Amygdala (tissue), 56 donors: ENCODE results near the gene RALGPS1.

Experiments used
- DNase-seq, 56 donors: peaks; one replicate each; lab custom pipeline; 2025; lab: John Stamatoyannopoulos, UW

Gene RALGPS1

DNA sequence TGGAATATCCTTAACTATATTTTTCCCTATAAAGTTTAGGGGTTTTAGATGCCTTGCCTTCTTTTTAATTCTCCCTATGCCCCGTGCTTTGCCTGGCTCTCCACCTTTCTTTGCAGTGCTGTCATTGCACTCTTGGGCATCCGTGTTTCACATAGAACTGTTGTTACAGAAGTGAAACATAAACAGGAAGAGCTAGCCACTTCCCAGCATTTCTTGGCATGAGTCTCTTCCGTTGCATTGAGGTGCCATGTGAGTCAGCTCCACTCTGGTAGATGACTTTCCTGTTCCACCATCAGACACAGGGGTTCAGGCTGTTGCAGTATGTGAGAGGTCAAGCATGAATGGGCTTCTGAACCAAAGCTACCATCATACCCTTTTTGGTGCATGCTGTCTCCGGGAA is 134.5 kb downstream of the RALGPS1 start:
- DNase-seq = peak in 6 of 56 donors; percentile 25 to 49 (median 32)

DNA sequence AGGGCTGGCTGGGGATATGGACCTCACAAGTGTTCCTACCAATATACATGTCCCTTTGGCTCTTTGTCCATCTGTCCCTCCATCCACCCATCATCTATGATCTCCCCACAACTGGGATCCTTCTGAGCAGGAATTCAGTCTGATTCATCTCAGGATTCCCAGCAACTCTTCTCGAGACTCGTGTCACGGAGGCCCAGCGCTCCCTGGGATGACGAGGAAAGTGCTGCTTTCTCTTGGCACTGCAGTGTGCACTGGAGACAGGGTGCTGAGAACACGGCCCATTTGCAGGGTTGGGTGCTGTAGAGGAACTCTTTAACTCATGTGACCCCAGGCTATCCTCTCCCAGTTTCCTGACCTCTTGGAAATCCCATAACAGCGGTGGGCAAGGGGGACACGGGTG is 135.0 kb downstream of the RALGPS1 start:
- no peak for DNase-seq

DNA sequence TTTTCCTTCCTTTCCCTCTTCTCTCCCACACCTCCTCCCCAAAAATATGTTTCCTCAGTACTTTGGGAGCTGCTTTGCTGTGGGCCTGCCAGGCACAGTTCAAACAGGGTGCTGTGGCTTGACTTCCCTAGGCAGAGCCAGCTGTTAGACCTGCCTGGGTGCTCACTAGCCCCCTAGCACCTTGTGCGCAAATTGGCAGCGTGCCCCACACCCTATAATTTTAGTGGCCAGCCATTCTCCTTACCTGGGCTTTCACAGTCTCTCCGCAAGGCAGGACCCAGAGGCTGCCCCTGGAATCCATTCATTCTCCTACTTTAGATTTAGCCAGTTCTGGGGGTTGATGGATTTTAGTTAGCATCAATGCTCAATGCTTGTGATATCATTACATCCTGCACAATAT is 135.6 kb downstream of the RALGPS1 start:
- DNase-seq = no peak

DNA sequence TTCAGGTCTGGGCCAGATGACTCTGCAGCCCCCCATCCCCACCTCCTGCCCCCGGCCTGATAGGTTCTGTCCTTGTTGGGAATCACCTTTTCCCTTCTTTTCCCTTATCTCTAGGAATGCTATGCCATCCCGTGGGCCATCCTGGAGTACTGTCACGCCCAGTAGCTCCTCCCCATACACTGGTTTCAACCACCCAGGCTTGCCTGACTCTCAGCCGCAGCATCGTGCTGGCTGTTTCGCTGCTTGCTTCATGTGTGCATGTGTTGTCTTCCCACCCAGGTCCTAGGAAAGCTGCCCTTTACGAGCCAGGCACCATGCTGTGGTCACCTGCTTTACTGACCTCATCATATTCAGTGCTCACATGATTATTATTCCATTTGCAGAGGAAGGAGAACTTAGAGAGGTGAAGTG is 136.0 kb downstream of the RALGPS1 start:
- DNase-seq = no peak

DNA sequence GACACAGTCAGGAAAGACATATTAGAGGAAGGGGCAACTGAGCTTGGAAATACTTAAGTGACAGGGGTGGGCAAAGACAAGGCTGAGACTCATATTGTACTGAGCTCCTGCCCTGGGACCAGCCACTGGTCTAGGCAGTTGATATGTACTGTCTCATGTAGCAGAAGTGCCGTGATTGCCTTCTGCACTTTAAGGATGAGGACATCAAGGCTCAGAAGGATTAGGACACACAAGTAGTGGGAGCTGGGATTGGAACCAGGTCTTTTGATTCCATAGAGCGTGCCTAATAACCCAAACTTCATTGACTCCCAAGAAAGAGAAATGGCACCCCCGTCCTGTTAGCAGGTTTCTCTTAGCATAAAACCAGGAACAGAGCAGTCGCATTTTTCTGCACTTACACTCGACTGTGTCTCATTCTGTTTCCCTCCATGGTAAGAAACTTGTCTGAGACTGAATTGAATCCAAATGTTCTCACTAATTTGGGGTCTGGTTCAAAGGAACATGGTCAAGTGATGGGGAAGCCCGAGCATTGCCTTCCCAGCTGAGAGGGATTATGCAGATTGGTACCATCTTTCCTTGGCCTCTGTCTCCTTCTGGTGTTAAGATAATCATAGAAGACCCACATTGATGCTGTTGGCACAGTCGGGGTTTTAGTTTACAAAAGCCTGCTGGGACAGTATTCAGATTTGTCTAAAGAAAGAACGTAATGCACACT is 137.5 kb downstream of the RALGPS1 start:
- DNase-seq = no peak

DNA sequence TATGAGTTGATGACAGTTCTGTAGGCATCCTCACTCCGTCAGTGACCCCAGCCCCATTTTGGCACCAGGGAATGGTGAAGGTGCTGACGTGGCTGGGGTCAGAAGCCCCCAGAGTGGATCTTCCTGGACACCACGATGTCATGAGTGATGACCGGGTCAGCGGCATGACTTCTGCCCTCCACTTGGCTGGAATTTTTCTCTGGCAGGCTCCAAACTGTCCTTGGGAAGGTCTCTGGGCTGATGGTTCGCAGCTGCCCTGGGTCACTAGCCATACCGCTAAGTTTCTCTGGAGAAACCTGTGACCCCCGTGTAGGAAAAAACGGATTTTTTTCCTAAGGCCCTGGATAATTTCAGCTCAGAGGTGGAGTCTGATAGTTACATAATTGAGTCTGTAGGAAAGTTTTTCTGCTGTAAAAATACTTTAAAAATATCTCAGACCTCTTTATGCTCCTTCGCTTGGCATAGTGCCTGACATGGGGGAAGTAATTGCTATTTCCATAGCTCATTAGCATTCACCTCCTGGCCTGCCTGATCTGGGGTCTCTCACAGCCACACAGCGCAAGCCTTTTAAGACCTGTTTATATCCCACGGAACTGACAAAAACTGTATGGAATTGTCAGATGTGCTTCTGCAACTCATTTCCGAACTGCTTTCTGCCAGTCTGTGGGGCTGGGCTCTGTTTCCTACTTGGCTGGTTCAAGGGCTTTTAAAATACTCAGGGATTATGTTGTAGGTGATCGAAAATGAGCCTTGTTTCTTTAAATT is 138.7 kb downstream of the RALGPS1 start:
- DNase-seq = no peak

DNA sequence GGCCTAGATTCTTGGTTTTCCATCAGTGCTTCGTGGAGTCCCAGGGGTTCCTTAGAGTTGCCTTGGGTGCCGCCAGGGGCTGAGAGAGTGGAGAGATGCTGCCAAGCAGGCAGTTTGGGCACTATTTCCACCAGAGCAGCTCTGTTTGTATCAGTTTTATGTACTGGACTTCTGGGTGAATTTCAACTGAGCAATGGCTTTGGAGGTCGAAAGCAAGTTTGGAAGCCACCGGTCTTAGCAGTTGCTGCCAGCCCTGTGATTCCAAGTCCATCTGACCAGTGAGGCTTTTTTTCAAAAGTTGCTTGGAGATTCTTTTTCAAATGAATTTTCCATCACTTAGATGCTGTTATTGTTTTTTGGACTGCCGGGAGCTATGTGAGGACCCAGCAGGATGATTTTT is 139.4 kb downstream of the RALGPS1 start:
- DNase-seq = peak in 1 of 56 donors; percentile 12

DNA sequence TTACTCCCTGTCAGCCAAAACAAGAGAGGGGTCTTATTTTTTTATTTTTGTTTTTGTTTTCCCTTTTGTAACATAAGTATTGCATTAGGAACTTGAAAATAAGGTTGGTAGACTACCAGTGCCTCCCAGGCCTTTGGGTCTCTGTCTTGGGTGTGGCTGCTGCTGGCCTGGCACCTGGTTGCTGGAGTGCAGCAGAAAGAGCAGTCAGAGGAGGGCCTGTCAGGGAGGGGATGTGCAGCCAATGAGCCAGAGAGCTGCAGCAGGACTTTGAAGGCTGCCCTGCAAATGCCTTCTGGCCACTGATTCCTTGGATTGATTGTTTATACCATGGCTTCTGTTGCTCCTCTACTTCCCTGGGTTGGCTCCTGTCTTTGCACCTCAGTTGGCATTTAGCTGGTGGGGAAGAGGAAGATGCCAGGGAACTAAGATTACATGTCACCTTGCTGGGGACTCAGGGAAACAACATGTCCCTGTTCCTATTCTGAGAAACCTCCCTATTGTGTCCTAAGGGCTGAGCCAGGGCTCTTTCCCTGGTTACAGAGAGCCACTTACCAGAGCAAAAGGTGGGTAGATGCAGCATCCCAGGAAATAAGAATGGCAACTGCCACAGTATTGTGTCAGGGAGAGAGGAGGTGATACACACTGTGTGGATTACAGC is 141.3 kb downstream of the RALGPS1 start:
- no peak for DNase-seq

DNA sequence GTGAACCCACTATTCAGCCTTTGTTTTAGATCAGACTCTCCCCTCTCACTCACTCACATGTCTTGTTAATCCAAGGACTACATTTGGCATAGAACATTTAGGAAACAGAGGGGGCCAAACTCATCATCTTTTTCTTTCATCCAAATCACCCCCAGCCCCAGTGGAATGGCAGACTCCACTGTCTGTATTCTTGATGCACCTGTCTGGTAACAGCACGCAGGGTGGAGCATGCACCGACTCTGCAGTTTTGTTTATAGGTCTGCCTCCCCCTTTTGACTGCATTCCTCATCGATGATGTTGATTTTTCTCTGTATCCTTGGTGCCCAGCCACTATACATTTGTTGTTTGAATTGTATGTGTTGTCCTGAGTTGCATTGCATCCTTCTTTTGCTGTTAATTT is 141.9 kb downstream of the RALGPS1 start:
- no peak for DNase-seq

DNA sequence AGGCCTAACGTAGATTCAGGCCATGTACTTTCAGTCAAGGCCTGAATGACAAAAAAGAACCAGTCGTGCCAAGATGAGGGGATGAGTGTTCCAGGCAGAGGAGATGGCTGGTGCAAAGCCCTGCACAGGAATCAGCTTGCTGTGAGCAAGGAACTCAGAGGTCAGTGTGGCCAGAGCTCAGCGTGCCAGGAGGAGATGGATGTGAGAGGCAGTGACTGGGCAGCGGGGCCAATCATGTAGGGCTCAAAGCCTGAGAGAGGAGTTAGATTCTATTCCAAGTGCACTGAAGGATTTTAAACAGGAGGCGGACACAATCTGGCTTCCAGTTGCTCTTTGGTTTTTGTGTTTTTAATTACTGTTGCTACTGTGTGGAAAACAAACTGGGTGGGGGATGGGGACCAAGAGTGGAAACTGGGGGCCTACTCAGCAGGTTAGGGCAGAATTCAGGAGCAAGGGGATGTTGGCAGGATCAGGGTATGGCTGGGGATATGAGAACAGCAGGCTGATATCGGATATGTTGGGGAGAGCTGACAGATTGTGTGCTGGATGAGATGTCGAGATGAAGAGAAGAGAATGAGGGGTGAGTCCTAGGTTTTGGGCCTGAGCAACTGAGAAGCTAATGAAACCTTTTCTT is 143.5 kb downstream of the RALGPS1 start:
- DNase-seq = peak in 35 of 56 donors; percentile 11 to 69 (median 39)

DNA sequence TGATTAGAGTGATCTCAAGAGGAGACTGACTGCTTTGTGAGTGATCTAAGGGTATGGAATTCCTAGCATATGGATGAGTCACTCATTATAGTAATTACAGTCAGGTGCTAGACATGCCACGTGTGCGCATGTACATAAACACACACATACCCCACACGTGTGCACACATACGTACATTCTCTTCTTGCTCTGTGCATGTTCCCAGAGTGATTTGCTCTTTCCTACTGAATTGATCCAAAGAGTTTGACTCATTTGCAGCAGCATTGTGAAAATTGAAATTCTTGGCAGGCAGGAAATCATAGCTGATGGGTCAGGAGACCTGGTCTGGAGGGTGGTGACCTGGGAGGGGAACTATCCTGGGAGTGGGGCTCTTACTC is 144.1 kb downstream of the RALGPS1 start:
- no peak for DNase-seq

DNA sequence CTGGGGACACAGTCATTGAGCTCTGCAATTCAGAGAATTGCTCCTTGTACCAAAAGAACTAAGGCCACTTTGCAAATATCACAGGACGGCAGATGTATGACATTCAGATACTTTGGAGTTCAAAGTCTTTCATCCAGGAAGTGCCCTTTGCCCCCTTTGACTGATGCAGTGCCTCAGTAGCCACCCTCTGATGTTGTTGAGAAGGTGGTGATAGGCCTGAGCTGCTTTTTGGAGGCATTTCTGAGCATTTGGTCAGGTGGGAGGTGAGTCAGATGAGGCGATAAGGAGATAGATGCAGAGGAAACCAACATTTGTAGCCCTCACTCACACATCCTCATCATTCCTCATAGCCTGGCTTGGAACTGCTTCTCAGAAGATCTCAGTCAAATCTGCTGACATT is 144.4 kb downstream of the RALGPS1 start:
- no peak for DNase-seq

DNA sequence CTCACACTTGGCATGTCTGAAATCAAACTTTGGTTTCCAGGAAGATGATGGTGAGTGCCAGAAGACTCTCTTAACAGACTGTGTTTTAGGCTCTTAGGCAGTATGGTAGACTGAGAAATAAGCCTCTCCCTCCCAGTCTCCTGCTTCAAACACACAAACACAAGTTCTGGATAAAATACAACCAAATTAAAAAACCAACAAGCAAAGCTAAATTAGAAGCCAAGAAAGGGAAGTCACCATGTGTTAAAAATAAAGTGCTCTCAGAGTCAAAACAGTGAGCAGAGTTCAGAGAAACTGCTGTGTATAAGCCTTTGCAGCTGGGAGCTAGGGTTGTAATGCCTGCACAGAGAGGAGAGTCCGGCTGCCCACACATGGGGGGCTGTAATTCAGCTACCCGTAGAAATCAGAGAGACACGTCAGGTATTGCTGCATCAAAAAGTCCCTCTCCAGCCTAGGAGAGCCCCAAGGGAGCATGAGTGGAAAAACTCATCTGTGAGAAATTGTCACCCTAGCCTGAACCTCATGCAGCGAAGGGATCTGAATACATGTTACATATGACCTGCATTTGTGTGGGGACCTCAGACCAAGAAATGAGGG is 145.3 kb downstream of the RALGPS1 start:
- DNase-seq = no peak

DNA sequence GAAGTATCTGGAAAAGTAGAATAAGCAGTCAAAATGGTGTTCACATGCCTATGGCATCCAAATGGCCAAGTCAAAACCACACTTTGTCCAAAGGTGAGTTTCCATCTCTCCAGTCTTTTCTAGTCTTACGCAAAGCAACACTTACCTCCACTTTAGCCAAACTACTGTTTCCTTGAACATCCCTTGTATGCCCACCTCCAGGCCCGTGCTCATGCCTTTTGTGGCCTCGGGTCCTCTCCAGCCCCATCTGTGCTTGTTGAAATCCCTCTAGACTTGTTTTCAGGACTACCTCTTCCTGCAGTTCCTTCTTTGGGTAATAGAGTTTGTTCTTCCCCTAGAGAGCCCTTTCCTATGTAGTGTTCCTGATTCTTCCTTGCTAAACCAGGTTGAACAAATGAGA is 146.8 kb downstream of the RALGPS1 start:
- no peak for DNase-seq

DNA sequence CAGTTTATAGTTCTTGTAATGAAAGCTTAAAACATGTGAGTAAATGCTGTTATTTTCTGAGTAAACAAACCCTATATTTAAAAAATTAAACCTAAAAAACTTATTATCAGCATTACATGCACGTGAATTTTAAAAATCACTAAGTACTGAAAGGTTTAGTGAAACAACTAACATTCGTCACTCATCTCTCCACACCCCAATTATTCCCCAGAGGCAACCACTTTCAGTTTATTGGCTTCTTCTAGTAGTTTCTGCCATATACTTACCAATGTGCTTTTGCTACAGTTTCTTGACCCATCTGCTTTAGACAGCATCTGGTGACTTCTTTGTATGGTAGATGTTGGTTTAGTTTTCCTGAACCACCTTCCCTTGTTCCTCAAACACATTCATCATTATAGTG is 149.8 kb downstream of the RALGPS1 start:
- no peak for DNase-seq

DNA sequence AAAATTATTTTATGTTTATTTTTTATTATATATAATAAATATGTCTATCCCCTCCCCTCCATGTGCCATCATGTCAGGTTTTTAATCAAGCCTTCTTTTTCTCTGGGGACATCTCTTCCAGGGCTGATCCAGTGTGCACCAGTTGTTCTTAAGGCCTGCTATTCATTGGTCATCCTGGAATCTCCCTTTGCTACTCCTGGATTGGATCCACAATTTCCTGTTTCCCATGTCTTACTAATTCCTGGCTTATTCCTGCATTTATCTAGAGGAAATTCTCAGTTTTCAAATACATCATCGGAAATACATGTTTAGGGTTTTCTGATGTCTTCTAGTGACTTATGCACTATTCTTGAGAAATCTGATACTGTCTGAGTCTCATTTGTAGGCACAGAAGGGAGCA is 151.0 kb downstream of the RALGPS1 start:
- DNase-seq = no peak

DNA sequence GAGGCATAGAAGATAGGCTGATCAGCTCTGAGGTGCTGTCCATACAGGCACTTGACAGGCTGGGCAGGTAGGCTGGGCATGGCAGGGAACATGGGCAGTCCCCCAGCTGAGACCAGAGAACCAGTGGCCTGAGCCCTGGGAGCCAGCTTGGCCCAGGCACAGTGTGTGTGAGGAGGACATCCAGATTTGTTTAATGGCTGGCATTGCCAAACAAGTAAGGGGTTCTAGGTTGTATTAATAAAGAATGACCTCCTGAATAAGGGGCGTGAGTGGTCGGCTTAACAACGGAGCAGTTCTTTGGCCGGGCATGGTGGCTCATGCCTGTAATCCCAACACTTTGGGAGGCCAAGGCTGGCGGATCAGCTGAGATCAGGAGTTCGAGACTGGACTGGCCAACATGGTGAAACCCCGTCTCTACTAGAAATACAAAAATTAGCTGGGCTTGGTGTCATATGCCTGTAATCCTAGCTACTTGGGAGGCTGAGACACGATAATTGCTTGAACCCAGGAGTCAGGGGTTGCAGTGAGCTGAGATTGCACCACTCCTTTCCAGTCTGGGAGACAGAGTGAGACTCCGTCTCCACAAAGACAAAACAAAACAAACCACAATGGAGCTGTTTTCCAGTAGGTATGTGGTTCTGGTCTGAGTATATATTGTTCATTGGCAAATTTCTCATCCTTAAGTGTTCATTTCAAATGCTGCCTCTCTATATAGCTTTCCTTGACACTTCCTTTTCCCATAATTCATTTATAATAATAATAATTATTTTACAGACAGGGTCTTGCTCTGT is 151.7 kb downstream of the RALGPS1 start:
- no peak for DNase-seq

DNA sequence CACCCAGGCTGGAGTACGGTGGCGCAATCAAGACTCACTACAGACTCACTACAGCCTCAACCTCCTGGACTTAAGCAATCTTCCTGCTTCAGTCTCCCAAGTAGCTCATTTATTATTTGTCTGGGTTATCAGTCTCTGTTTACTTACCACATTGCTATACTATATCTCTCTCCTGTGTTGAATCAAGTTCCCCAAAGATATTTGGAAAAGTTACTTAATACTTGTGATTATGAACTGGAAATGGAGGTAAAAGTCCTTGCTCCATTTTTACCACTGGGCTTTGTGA is 152.2 kb downstream of the RALGPS1 start:
- no peak for DNase-seq

DNA sequence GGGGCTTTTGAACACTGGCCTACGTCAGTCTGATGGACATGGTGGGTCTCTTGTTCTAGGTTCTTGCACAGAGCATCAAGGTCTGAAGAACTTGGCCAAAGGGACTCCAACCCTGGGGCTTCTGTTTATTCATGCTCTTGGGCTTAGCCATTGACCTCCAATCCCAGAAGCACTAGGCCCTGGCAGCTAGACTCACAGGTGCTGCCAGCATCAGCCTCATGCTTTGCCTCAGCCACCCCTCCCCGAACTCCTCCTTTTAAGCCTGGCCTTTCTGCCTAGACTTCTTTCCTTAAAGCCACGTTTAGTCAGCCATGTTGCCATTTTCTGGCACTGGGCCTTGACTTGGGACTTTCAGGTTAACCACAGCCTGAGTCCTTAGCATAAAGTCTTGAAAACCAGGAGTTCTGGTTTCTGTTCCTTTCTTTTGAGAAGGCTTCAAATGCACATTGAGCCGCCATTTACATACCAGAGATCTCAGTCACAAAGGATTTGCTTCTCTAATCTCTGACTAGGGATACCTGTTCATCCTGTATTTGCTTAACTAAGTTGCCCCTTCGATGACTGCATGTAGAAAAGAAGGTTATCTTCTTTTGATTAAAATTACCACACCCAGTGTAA is 153.1 kb downstream of the RALGPS1 start:
- no peak for DNase-seq
